Gastroesophageal sphincter (tissue), 4 donors: ENCODE results near the gene ROR2. TPM values are rescaled to one million over a fixed set of nuclear protein-coding genes. Genes with fewer than 3 reads are reported as not detected.

Source experiments
- ATAC-seq: fragments of 150-250 bp; one replicate; pipeline ENCODE4 v1.9.1; 2016; ENCODE audit warnings: mild to moderate bottlenecking, moderate library complexity
- H3K27ac ChIP-seq, 4 donors: fragments of 200-600 bp; sonication (generic) in 3 of 4; 1 replicate in 3 of 4; 2 replicates in 1 of 4; pipeline ENCODE4 v1.5.1; 2016 to 2019
- H3K27me3 ChIP-seq: fragments of 200-600 bp; sonication (generic); one replicate; pipeline ENCODE4 v1.5.1; 2019
- H3K36me3 ChIP-seq, 2 donors: fragments of 200-600 bp; sonication (generic); one replicate each; pipeline ENCODE4 v1.5.1; 2019; ENCODE audit warnings: control low read depth in 1 of 2
- H3K4me1 ChIP-seq, 3 donors: fragments of 200-600 bp; sonication (generic); 1 replicate in 2 of 3; 2 replicates in 1 of 3; pipeline ENCODE4 v1.5.1; 2016 to 2019; ENCODE audit warnings: control low read depth in 2 of 3
- H3K4me3 ChIP-seq, 2 donors: fragments of 200-600 bp; sonication (generic); one replicate each; pipeline ENCODE4 v1.5.1; 2019; ENCODE audit warnings: mild to moderate bottlenecking in 1 of 2, moderate library complexity in 1 of 2
- H3K9me3 ChIP-seq, 3 donors: fragments of 200-600 bp; sonication (generic); one replicate each; pipeline ENCODE4 v1.5.1; 2017 to 2019; ENCODE audit warnings: control low read depth in 2 of 3
- EP300 ChIP-seq: sonication (generic); formaldehyde crosslinking; IDR thresholded peaks from one replicate; pipeline ENCODE4 v1.6.1; 2017; ENCODE audit warnings: antibody characterized with exemption, mild to moderate bottlenecking
- POLR2A ChIP-seq, 2 donors: fragments of 450-650 bp; IDR thresholded peaks; one replicate each; pipeline ENCODE4 v1.6.1; 2017; ENCODE audit warnings: antibody characterized with exemption in 2 of 2, mild to moderate bottlenecking in 2 of 2, moderate library complexity in 1 of 2
- POLR2AphosphoS5 ChIP-seq: sonication (generic); formaldehyde crosslinking; IDR thresholded peaks from one replicate; pipeline ENCODE4 v1.6.1; 2017; ENCODE audit warnings: antibody characterized with exemption
- whole genome bisulfite sequencing, 2 donors: methylation state at CpG; one replicate each; pipeline ENCODE4 v1.1.5; 2018; ENCODE audit warnings: low coverage in 1 of 2; 5-methylcytosine and 5-hydroxymethylcytosine counted together
- total RNA-seq, 4 donors: library from RNA; depleted of rRNA; stranded (reverse); fragments of >200 nt; gene quantifications; one replicate each; pipeline ENCODE4 v1.1.0, GENCODE V29; 2016
- TF ChIP-seq, protein P1 (sequence below), 4 experiments: fragments of 200-600 bp in 2 of 4; fragments of 450-650 bp in 2 of 4; sonication (generic) in 1 of 4; IDR thresholded peaks; one replicate each; pipeline ENCODE4 v1.5.1; 2017 to 2019; ENCODE audit warnings: antibody characterized with exemption in 4 of 4, mild to moderate bottlenecking in 2 of 4, moderate library complexity in 2 of 4

The ROR2 gene
- total RNA-seq, 4 donors from 2014 or later: 40.8 to 69.1 (median 63.2) TPM

DNA sequence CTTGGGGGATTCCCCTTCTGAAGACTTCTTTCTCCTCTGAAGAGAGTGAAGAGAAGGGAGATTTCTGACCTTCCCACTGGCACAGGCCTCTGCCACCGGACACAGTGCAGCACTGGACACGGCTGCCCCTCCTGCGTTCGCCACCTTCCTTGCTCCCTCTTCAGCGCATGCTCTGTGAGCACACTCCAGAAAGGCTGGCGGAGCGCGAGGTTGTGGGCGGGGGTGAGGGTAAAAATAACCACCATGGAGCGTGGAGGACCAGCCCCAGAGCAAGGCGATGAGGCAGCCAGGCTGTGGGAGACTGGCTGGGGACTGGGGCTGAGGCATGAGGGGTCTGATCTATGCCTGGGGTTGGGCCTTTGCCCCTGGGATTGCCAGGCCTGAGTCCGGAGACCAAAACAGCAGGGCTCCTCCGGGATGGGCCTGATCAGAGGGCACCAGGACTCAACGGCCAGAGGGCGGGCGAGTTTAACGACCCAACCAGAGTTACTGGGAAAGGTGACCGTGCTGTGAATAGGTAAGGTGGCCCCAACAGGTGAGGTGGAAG is 97.2 kb downstream of the ROR2 start:
- TF ChIP-seq EP300 (no peak), POLR2AphosphoS5 (no peak), POLR2A (IDR thresholded peaks at IDR 0.05) (no peak)
- TF ChIP-seq, protein P1, sequence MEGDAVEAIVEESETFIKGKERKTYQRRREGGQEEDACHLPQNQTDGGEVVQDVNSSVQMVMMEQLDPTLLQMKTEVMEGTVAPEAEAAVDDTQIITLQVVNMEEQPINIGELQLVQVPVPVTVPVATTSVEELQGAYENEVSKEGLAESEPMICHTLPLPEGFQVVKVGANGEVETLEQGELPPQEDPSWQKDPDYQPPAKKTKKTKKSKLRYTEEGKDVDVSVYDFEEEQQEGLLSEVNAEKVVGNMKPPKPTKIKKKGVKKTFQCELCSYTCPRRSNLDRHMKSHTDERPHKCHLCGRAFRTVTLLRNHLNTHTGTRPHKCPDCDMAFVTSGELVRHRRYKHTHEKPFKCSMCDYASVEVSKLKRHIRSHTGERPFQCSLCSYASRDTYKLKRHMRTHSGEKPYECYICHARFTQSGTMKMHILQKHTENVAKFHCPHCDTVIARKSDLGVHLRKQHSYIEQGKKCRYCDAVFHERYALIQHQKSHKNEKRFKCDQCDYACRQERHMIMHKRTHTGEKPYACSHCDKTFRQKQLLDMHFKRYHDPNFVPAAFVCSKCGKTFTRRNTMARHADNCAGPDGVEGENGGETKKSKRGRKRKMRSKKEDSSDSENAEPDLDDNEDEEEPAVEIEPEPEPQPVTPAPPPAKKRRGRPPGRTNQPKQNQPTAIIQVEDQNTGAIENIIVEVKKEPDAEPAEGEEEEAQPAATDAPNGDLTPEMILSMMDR (IDR thresholded peaks at IDR 0.05): no peak
- H3K9me3 ChIP-seq: no peaks in the 10 kb centered on the region
- H3K27me3 ChIP-seq: no peaks in the 10 kb centered on the region
- H3K27ac ChIP-seq: no peak overlapping the region
- ATAC-seq: peak; percentile 29
- 87 to 100% methylated on average over 1 to 5 of the region's 18 CpGs for WGBS, 2 donors
- H3K36me3 ChIP-seq: no peaks in the 10 kb centered on the region
- H3K4me3 ChIP-seq: no peak overlapping the region
- H3K4me1 ChIP-seq: peaks cover 0 to 42% (median 8%) of the 10 kb centered on the region in 3 donors

- no peak for ATAC-seq
- H3K27ac ChIP-seq: no peak overlapping the region
- TF ChIP-seq EP300: no peak
- no peak for TF ChIP-seq POLR2AphosphoS5
- TF ChIP-seq, protein P1 (IDR thresholded peaks at IDR 0.05): no peak
- TF ChIP-seq POLR2A (IDR thresholded peaks at IDR 0.05): no peak
- no peak overlapping the region for H3K4me3 ChIP-seq
- H3K9me3 ChIP-seq: no peaks in the 10 kb centered on the region
- no peaks in the 10 kb centered on the region for H3K27me3 ChIP-seq
- peaks cover 0 to 30% (median 0%) of the 10 kb centered on the region in 3 donors for H3K4me1 ChIP-seq
- no peaks in the 10 kb centered on the region for H3K36me3 ChIP-seq
- 92 to 100% methylated on average over 3 of the region's 3 CpGs for WGBS, 2 donors
Measured at GRCh38 chr9:91849694-91850093, 100.3 kb downstream of the ROR2 start.

DNA sequence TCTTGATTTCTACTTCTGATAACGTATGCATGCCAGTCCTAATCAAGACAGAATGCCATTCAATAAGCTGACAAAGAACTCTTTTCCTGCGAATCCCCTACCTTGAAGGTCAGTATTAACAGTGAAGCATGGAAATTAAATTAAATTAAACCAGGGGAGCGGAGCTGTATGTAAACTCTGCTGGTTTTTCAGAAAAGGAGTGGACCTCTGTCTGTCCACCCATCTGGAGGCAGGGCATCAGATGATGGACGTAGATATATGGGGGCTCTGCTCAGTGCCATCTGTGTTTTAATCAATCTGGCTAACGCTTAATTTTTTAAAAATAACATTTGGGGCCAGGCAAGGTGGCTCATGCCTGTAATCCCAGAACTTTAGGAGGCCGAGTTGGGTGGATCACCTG is 101.9 kb downstream of the ROR2 start:
- H3K9me3 ChIP-seq: no peaks in the 10 kb centered on the region
- no peaks in the 10 kb centered on the region for H3K36me3 ChIP-seq
- WGBS, 2 donors: 56 to 75% methylated on average over 3 to 5 of the region's 6 CpGs
- H3K4me1 ChIP-seq: peaks cover 0 to 46% (median 11%) of the 10 kb centered on the region in 3 donors
- ATAC-seq: no peak
- peak overlapping the region in 1 of 4 donors; percentile 8 for H3K27ac ChIP-seq
- no peak for TF ChIP-seq POLR2A (IDR thresholded peaks at IDR 0.05)
- TF ChIP-seq, protein P1 (IDR thresholded peaks at IDR 0.05): no peak
- no peak for TF ChIP-seq EP300
- no peak for TF ChIP-seq POLR2AphosphoS5
- H3K4me3 ChIP-seq: no peak overlapping the region
- no peaks in the 10 kb centered on the region for H3K27me3 ChIP-seq

DNA sequence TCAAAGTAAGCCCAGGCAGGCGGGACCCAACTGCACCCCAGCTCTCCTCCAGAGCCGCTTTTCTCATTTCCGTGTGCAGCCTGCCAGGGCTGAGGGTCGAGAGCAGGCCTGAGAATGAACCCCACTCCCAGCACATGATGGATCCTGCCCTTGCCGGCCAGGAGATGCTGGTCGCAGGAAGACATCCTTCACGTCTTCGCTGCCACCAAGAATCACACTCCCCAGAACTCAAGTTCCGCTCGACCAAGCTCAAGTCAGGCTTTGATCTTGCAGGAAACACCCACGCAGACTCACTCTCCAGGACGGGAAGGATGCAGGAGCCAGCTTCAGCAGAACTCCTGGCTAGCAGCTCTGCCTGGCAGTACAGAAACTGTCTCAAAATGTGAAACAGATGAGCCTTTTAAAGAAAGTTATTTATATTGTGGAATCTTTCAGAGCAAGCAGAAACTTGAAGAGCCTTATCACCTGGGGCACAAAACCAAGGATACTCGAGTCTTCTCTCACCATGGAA is 102.4 kb downstream of the ROR2 start:
- no peak overlapping the region for H3K4me3 ChIP-seq
- WGBS, 2 donors: 23 to 39% methylated on average over 1 to 8 of the region's 13 CpGs
- H3K36me3 ChIP-seq: no peaks in the 10 kb centered on the region
- no peak for ATAC-seq
- no peak for TF ChIP-seq POLR2A (IDR thresholded peaks at IDR 0.05)
- TF ChIP-seq, protein P1 (IDR thresholded peaks at IDR 0.05): no peak
- no peak for TF ChIP-seq EP300
- TF ChIP-seq POLR2AphosphoS5: no peak
- peak overlapping the region in 2 of 4 donors; percentile 8 to 22 for H3K27ac ChIP-seq
- peaks cover 0 to 51% (median 16%) of the 10 kb centered on the region in 3 donors for H3K4me1 ChIP-seq
- H3K27me3 ChIP-seq: no peaks in the 10 kb centered on the region
- no peaks in the 10 kb centered on the region for H3K9me3 ChIP-seq

DNA sequence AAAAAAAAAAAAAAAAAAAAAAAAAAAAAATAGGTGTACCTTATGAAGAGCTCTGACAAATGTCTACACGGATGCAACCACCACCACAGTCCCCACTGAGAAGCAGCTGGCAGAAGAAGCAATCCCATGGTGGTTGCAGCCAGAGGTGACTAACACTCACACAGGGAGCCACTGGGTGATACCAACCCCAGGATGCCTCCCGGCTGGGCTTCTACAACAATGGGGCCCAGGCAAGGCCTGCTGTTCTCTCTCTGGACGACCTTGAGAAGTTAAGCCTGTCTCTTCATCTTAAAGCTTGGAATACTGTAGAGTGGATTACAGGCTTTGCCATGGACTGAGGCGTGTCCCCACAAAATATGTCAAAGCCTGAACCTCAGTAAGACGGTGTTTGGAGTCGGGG is 104.1 kb downstream of the ROR2 start:
- 70 to 87% methylated on average over 1 to 2 of the region's 6 CpGs for WGBS, 2 donors
- TF ChIP-seq, protein P1 (IDR thresholded peaks at IDR 0.05): no peak
- TF ChIP-seq POLR2A (IDR thresholded peaks at IDR 0.05) (no peak), POLR2AphosphoS5 (no peak), EP300 (no peak)

More for the DNA sequence above, 104.1 kb downstream of the ROR2 start:
- ATAC-seq: no peak
- Histone ChIP-seq H3K36me3 (no peaks in the 10 kb centered on the region), H3K4me3 (no peak overlapping the region), H3K27ac (no peak overlapping the region), H3K9me3 (no peaks in the 10 kb centered on the region), H3K27me3 (no peaks in the 10 kb centered on the region), H3K4me1 (peaks cover 0 to 67% (median 26%) of the 10 kb centered on the region in 3 donors)
